IMR-90 (cell line): ENCODE measurements around the gene FAM118A. TPM values are rescaled to one million over a fixed set of nuclear protein-coding genes. Genes with fewer than 3 reads are reported as not detected.
"Not testable (repeated sequence)": the region's sequence is repeated elsewhere in the genome, so short reads cannot be mapped to it uniquely, and the experiment has no call there.

ENCODE experiments used
- ATAC-seq: fragments of 200-7000 bp; cut with Tn5 transposase; 2 replicates; pipeline ENCODE4 v1.9.1; 2020; ENCODE audit warnings: low read depth, mild to moderate bottlenecking, moderate library complexity
- BruUV-seq: library from RNA; stranded (reverse); fragments of 400-500 nt; replicated peaks from 2 replicates; lab custom pipeline; 2021; lab: Mats Ljungman, UMichigan
- CTCF ChIA-PET: fragments of 300-600 bp; formaldehyde crosslinking; extraction: SDS; loops from one replicate; lab custom pipeline; 2021; ENCODE audit warnings: antibody characterized with exemption; lab: Yijun Ruan, JAX
- POLR2A ChIA-PET: fragments of 300-600 bp; sonication (Branson Sonifier 250); formaldehyde crosslinking; loops from one replicate; lab custom pipeline; 2022; ENCODE audit warnings: antibody characterized with exemption; ENCODE audit not compliant: unreplicated experiment; lab: Charles Lee
- DNase-seq: peaks from one replicate; pipeline ENCODE4 v3.0.0; 2013
- H2AFZ ChIP-seq: replicated peaks from 2 replicates; pipeline ENCODE3; 2013; ENCODE audit warnings: low read length, mild to moderate bottlenecking; ENCODE audit not compliant: poor library complexity
- H2AK5ac ChIP-seq: 2 replicates; pipeline ENCODE4 v1.6.1; 2013; ENCODE audit warnings: low read depth, low read length, inconsistent platforms
- H2AK9ac ChIP-seq: replicated peaks from 2 replicates; pipeline ENCODE3; 2013; ENCODE audit warnings: mild to moderate bottlenecking, low read depth, low read length, moderate library complexity; ENCODE audit not compliant: poor library complexity
- H2BK120ac ChIP-seq: 2 replicates; pipeline ENCODE4 v1.6.1; 2013; ENCODE audit warnings: low read depth, low read length, inconsistent platforms
- H2BK15ac ChIP-seq: 3 replicates; pipeline ENCODE4 v1.6.1; 2013; ENCODE audit warnings: low read depth, low read length, inconsistent platforms
- H2BK20ac ChIP-seq: 2 replicates; pipeline ENCODE4 v1.6.1; 2013; ENCODE audit warnings: low read depth, mild to moderate bottlenecking, inconsistent platforms, low read length, moderate library complexity
- H2BK5ac ChIP-seq: 2 replicates; pipeline ENCODE4 v1.6.1; 2013; ENCODE audit warnings: mild to moderate bottlenecking, low read depth, low read length, inconsistent platforms; ENCODE audit not compliant: poor library complexity, severe bottlenecking
- H3K14ac ChIP-seq: replicated peaks from 2 replicates; pipeline ENCODE4 v1.6.1; 2013; ENCODE audit warnings: low read depth, low read length, inconsistent platforms
- H3K18ac ChIP-seq: 2 replicates; pipeline ENCODE4 v1.6.1; 2013; ENCODE audit warnings: low read depth, low read length, control low read depth
- H3K23ac ChIP-seq: 2 replicates; pipeline ENCODE4 v1.6.1; 2013; ENCODE audit warnings: low read depth, low read length, inconsistent platforms
- H3K27ac ChIP-seq: 2 replicates; pipeline ENCODE4 v1.5.1; 2013; ENCODE audit warnings: mild to moderate bottlenecking, control low read depth, low read length; ENCODE audit not compliant: insufficient read depth
- H3K27me3 ChIP-seq: 2 replicates; pipeline ENCODE4 v1.6.1; 2013; ENCODE audit warnings: low read length; ENCODE audit not compliant: control insufficient read depth, insufficient read depth
- H3K36me3 ChIP-seq: 2 replicates; pipeline ENCODE4 v1.6.1; 2013; ENCODE audit warnings: low read length, mixed read lengths; ENCODE audit not compliant: control insufficient read depth, insufficient read depth
- H3K4ac ChIP-seq: 2 replicates; pipeline ENCODE4 v1.6.1; 2013; ENCODE audit warnings: low read depth, low read length, inconsistent platforms
- H3K4me1 ChIP-seq: 2 replicates; pipeline ENCODE4 v1.6.1; 2013; ENCODE audit warnings: low read length, mixed read lengths; ENCODE audit not compliant: control insufficient read depth, insufficient read depth
- H3K4me2 ChIP-seq: 2 replicates; pipeline ENCODE4 v1.6.1; 2013; ENCODE audit warnings: low read depth, mild to moderate bottlenecking, control low read depth, low read length, moderate library complexity
- H3K4me3 ChIP-seq: 2 replicates; pipeline ENCODE4 v1.5.1; 2013; ENCODE audit warnings: low read depth, mild to moderate bottlenecking, control low read depth, low read length, moderate library complexity; ENCODE audit not compliant: insufficient read depth
- H3K56ac ChIP-seq: 2 replicates; pipeline ENCODE4 v1.6.1; 2013; ENCODE audit warnings: low read length, inconsistent platforms; ENCODE audit not compliant: insufficient read depth; ENCODE audit errors: extremely low read depth
- H3K79me1 ChIP-seq, 2 experiments: 2 replicates each; pipeline ENCODE4 v1.6.1; 2013; ENCODE audit warnings: low read length in 2 of 2, inconsistent platforms in 1 of 2, low read depth in 1 of 2
- H3K9ac ChIP-seq: 2 replicates; pipeline ENCODE4 v1.6.1; 2013; ENCODE audit warnings: low read depth, low read length, control low read depth
- H3K9me1 ChIP-seq: 2 replicates; pipeline ENCODE4 v1.6.1; 2013; ENCODE audit warnings: low read length, inconsistent platforms; ENCODE audit not compliant: insufficient read depth
- H3K9me3 ChIP-seq: 2 replicates; pipeline ENCODE4 v1.6.1; 2013; ENCODE audit warnings: low read length; ENCODE audit not compliant: control insufficient read depth, insufficient read depth
- H4K20me1 ChIP-seq: 2 replicates; pipeline ENCODE4 v1.6.1; 2013; ENCODE audit warnings: low read length, inconsistent platforms; ENCODE audit not compliant: insufficient read depth
- H4K5ac ChIP-seq: 2 replicates; pipeline ENCODE4 v1.6.1; 2013; ENCODE audit warnings: mild to moderate bottlenecking, low read depth, low read length, control low read depth
- H4K8ac ChIP-seq, 2 experiments: 2 replicates each; pipeline ENCODE4 v1.6.1; 2013; ENCODE audit warnings: low read depth in 2 of 2, low read length in 2 of 2, control low read depth in 1 of 2, inconsistent platforms in 1 of 2
- H4K91ac ChIP-seq: 2 replicates; pipeline ENCODE4 v1.6.1; 2013; ENCODE audit warnings: low read depth, low read length, inconsistent platforms; ENCODE audit not compliant: insufficient read depth
- BHLHE40 ChIP-seq: fragments of 150-350 bp; IDR thresholded peaks from 2 replicates; pipeline ENCODE4 v1.6.1; 2016; ENCODE audit warnings: mild to moderate bottlenecking, low read depth, low read length
- CEBPB ChIP-seq: IDR thresholded peaks from 2 replicates; pipeline ENCODE4 v1.6.1; 2012; ENCODE audit warnings: low read depth, low read length, improper control_type of control experiment
- FOS ChIP-seq: fragments of 150-350 bp; IDR thresholded peaks from 2 replicates; pipeline ENCODE4 v1.6.1; 2016; ENCODE audit warnings: low read depth, low read length
- MAZ ChIP-seq: IDR thresholded peaks from 2 replicates; pipeline ENCODE4 v1.6.1; 2012; ENCODE audit warnings: low read depth, mild to moderate bottlenecking, low read length, improper control_type of control experiment, moderate library complexity, borderline replicate concordance
- MXI1 ChIP-seq: IDR thresholded peaks from 2 replicates; pipeline ENCODE4 v1.6.1; 2012; ENCODE audit warnings: low read depth, mild to moderate bottlenecking, low read length, moderate library complexity, borderline replicate concordance
- NFE2L2 ChIP-seq: fragments of 150-350 bp; IDR thresholded peaks from 2 replicates; pipeline ENCODE4 v1.6.1; 2016; ENCODE audit warnings: low read depth, mild to moderate bottlenecking, low read length
- POLR2A ChIP-seq: IDR thresholded peaks from 2 replicates; pipeline ENCODE4 v1.6.1; 2012; ENCODE audit warnings: mild to moderate bottlenecking, low read depth, low read length
- RAD21 ChIP-seq: IDR thresholded peaks from 2 replicates; pipeline ENCODE4 v1.6.1; 2012; ENCODE audit warnings: low read length, improper control_type of control experiment
- RCOR1 ChIP-seq: IDR thresholded peaks from 2 replicates; pipeline ENCODE4 v1.6.1; 2012; ENCODE audit warnings: mild to moderate bottlenecking, low read length, improper control_type of control experiment; ENCODE audit not compliant: insufficient replicate concordance
- WGBS, 2 experiments: methylation state at CpG; one replicate each; pipeline versions ENCODE4 v1.1.5 to v1.1.7; 2013; ENCODE audit warnings: missing lambda C conversion rate in 2 of 2; ENCODE audit not compliant: insufficient read length in 1 of 2; ENCODE audit errors: extremely low coverage in 2 of 2; 5-methylcytosine and 5-hydroxymethylcytosine counted together
- dilution Hi-C: fragments of 300-500 bp; cut with HindIII; formaldehyde crosslinking; loops from one replicate; pipeline ENCODE4 v1.14.3; 2018; ENCODE audit warnings: low sequenced_read_pairs; ENCODE audit not compliant: unreplicated experiment
- in situ Hi-C: fragments of 300-500 bp; cut with MboI; formaldehyde crosslinking; loops from 3 replicates; pipeline ENCODE4 v1.14.3; 2019; ENCODE audit warnings: low sequenced_read_pairs, inconsistent platforms, mixed read lengths
- intact Hi-C: fragments of 100-400 bp; cut with micrococcal nuclease; formaldehyde crosslinking; loops from 2 replicates; pipeline ENCODE4 v1.10.0; 2022
- polyA plus RNA-seq, 3 experiments: library from polyadenylated mRNA; depleted of rRNA; stranded (reverse); fragments of >200 nt; gene quantifications; 2 replicates each; pipeline ENCODE4 v1.2.3, GENCODE V29; 2012; ENCODE audit warnings: low replicate concordance in 1 of 3
- total RNA-seq: library from RNA; depleted of rRNA; stranded (reverse); fragments of >200 nt; gene quantifications from 2 replicates; pipeline ENCODE4 v1.2.3, GENCODE V29; 2012
- TF ChIP-seq, protein P1 (sequence below): fragments of 150-350 bp; IDR thresholded peaks from 2 replicates; pipeline ENCODE4 v1.6.1; 2017; ENCODE audit warnings: mild to moderate bottlenecking, antibody characterized with exemption, low read length, low read depth

The FAM118A gene
- total and polyA plus RNA-seq, 2 of the 4 experiments (the other 2 are of a cell fraction): 20.6 to 95.6 TPM

DNA sequence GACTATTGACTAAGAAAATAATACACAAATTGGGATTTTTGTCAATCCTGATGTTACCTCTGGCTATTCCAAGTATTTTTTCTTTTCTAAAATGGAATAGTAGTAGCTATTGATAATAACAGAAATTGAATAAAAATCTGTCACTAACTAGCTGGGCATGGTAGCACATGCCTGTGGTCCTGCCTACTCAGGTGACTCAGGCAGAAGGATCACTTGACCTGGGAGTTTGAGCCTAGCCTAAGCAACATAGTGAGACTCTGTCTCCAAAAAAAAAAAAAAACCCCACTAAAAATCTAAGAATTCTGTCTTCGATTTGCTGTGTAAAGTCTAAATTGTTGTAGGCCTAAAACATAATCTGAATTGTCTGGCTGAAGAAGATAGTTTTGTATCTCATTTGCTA lies 42.2 kb downstream of the FAM118A start:
- Histone ChIP-seq H4K20me1 (no peaks in the 10 kb centered on the region), H2BK20ac (no peak overlapping the region), H3K9ac (no peak overlapping the region), H3K18ac (no peak overlapping the region), H2BK15ac (no peak overlapping the region), H3K14ac (no peak overlapping the region), H3K4me3 (no peak overlapping the region), H3K27me3 (no peaks in the 10 kb centered on the region), H3K56ac (no peak overlapping the region), H4K5ac (no peak overlapping the region), H3K4me1 (no peaks in the 10 kb centered on the region), H4K91ac (no peak overlapping the region), H3K36me3 (no peaks in the 10 kb centered on the region), H2BK120ac (no peak overlapping the region), H2AK9ac (no peak overlapping the region), H3K23ac (no peak overlapping the region), H2AFZ (no peak overlapping the region), H3K9me3 (no peaks in the 10 kb centered on the region), H2AK5ac (no peak overlapping the region), H4K8ac (no peak overlapping the region), H3K4me2 (no peak overlapping the region), H3K79me1 (no peaks in the 10 kb centered on the region), H3K27ac (no peak overlapping the region), H3K4ac (no peak overlapping the region), H2BK5ac (no peak overlapping the region), H3K9me1 (peaks cover 4% of the 10 kb centered on the region; the same call in 1 of the 2 replicates)
- in situ Hi-C loops: no loop called here
- ChIA-PET CTCF (no interaction called here), POLR2A (no interaction called here)
- TF ChIP-seq POLR2A: no peak
- TF ChIP-seq RAD21: no peak
- TF ChIP-seq MXI1: no peak
- TF ChIP-seq NFE2L2: no peak
- no peak for TF ChIP-seq MAZ
- no peak for TF ChIP-seq RCOR1
- no peak for TF ChIP-seq CEBPB
- TF ChIP-seq BHLHE40: no peak
- TF ChIP-seq, protein P1, sequence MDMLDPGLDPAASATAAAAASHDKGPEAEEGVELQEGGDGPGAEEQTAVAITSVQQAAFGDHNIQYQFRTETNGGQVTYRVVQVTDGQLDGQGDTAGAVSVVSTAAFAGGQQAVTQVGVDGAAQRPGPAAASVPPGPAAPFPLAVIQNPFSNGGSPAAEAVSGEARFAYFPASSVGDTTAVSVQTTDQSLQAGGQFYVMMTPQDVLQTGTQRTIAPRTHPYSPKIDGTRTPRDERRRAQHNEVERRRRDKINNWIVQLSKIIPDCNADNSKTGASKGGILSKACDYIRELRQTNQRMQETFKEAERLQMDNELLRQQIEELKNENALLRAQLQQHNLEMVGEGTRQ: no peak
- TF ChIP-seq FOS: no peak
- dilution Hi-C loops: no loop called here
- ATAC-seq (no peak), DNase-seq (no peak)
- intact Hi-C loops: no loop called here
- no CpG with 5 or more reads among the region's 1 CpG for WGBS, 2 experiments
- BruUV-seq: no TSS peak

DNA sequence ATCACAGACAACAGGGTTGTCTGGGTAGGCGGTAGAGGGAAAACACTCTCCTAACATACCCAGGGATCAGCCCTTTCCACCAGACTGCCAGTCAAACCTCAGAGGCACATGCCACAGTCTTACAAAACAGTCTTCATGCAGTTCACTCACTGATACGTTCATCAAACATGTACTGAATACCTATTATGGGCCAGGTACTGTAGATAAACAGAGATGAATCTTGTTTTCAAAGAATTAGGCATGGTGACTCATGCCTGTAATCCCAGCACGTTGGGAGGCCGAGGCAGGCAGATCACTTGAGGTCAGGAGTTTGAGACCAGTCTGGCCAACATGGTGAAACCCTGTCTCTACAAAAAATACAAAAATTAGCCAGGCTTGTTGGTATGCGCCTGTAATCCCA lies 43.0 kb downstream of the FAM118A start:
- H3K4ac ChIP-seq, H2AK9ac ChIP-seq, H4K20me1 ChIP-seq, H2AK5ac ChIP-seq, in situ Hi-C loops, intact Hi-C loops, H3K27me3 ChIP-seq, H3K9me3 ChIP-seq, ATAC-seq, H3K4me3 ChIP-seq, H3K36me3 ChIP-seq, POLR2A ChIA-PET, H3K56ac ChIP-seq, H3K79me1 ChIP-seq, CTCF ChIA-PET, H4K8ac ChIP-seq, H3K23ac ChIP-seq, H3K9me1 ChIP-seq, H3K27ac ChIP-seq, H2BK120ac ChIP-seq, dilution Hi-C loops, H3K14ac ChIP-seq, H2BK5ac ChIP-seq, H3K9ac ChIP-seq, H2AFZ ChIP-seq, H3K18ac ChIP-seq, DNase-seq, H2BK15ac ChIP-seq, H3K4me2 ChIP-seq, H4K5ac ChIP-seq, H3K4me1 ChIP-seq, H2BK20ac ChIP-seq, BruUV-seq, H4K91ac ChIP-seq: not testable (repeated sequence)
- 73% methylated on average over 2 of the region's 5 CpGs; no CpG with 5 or more reads in 1 of the 2 experiments for WGBS, 2 experiments
